Measurements from ENCODE around the gene SARDH. TPM values are rescaled to one million over a fixed set of nuclear protein-coding genes. Genes with fewer than 3 reads are reported as not detected.

SARDH gene
- total RNA-seq, 1 experiment from 2014 or later = 5.3 TPM

DNA sequence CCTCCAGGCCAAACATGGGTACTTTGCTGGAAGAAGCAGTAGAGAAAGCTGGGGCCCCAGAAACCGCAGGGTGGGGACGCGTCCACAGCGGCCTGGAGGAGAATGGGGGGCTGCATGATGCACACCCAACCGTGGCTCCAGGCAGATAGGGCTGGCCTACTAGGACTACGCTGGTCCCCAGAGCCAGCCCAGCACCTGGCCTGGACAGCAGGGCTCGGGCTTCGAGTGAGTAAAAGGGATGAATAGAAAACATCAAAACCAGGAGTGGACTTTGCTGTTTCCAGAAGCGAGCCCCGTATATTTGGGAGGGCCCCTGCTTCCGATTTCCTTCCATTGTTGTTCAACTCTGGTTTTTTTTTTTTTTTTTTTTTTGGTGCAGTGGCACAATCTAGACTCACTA lies 71.3 kb downstream of the SARDH start:
- H4K5ac ChIP-seq (ENCODE audit: insufficient read length, low read depth, low read length) = no peak overlapping the region
- H2BK12ac ChIP-seq (ENCODE audit: insufficient read length, low read depth, low read length) = no peak overlapping the region
- no peak overlapping the region for H3K27ac Mint-ChIP-seq
- peaks cover under 1 to 7% (median 3%) of the 10 kb centered on the region in 3 experiments; a peak in 5 of 7 replicates for H3K36me3 Mint-ChIP-seq (ENCODE audit: insufficient read depth in 1 of 3, low read depth in 3 of 3)
- no peak overlapping the region for H2BK20ac ChIP-seq (ENCODE audit: low read depth, low read length, poor library complexity, severe bottlenecking)
- H2BK5ac ChIP-seq (ENCODE audit: insufficient read length, low read length) = no peak overlapping the region
- no peak overlapping the region for H3K23ac ChIP-seq (ENCODE audit: insufficient read length, low read depth, low read length)
- WGBS (ENCODE audit: extremely low coverage, insufficient read length, low lambda C conversion rate) = no CpG with 5 or more reads among the region's 11 CpGs
- no peak overlapping the region for H4K91ac ChIP-seq (ENCODE audit: insufficient read length, low read depth, low read length)
- H4K8ac ChIP-seq (replicated peaks; ENCODE audit: insufficient read length, low read depth, low read length) = no peak overlapping the region
- no peak overlapping the region for H3K56ac ChIP-seq (ENCODE audit: insufficient read length, low read depth, low read length)
- H3K27me3 Mint-ChIP-seq (ENCODE audit: low read depth) = peaks cover 9% of the 10 kb centered on the region
- no peaks in the 10 kb centered on the region for H3K79me2 ChIP-seq (ENCODE audit: insufficient read depth, low read length)
- DNase-seq = no peak
- no peaks in the 10 kb centered on the region for H3K23me2 ChIP-seq (ENCODE audit: insufficient read length, low read depth, low read length, poor library complexity, severe bottlenecking)
- no peak overlapping the region for H2BK15ac ChIP-seq (ENCODE audit: low read depth, low read length)
- no peak overlapping the region for H3K4me3 Mint-ChIP-seq
- peaks cover 0 to 4% of the 10 kb centered on the region in 2 experiments; a peak in 2 of 5 replicates for H3K9me3 Mint-ChIP-seq
- no peaks in the 10 kb centered on the region for H3K27me3 ChIP-seq (ENCODE audit: insufficient read depth, low read length)
- no peak overlapping the region for H3K14ac ChIP-seq (ENCODE audit: insufficient read depth, low read length)
- H3K9me3 ChIP-seq (ENCODE audit: control insufficient read depth, low read depth, low read length) = no peaks in the 10 kb centered on the region
- H3K4me2 ChIP-seq (ENCODE audit: insufficient read depth, insufficient read length, low read length) = no peak overlapping the region
- no peaks in the 10 kb centered on the region for H4K20me1 ChIP-seq (ENCODE audit: control insufficient read depth, insufficient read depth, insufficient read length)
- H3K4me1 Mint-ChIP-seq = peaks cover 2 to 10% of the 10 kb centered on the region in 2 experiments; a peak in 2 of 4 replicates
- TF ChIP-seq, protein P1, sequence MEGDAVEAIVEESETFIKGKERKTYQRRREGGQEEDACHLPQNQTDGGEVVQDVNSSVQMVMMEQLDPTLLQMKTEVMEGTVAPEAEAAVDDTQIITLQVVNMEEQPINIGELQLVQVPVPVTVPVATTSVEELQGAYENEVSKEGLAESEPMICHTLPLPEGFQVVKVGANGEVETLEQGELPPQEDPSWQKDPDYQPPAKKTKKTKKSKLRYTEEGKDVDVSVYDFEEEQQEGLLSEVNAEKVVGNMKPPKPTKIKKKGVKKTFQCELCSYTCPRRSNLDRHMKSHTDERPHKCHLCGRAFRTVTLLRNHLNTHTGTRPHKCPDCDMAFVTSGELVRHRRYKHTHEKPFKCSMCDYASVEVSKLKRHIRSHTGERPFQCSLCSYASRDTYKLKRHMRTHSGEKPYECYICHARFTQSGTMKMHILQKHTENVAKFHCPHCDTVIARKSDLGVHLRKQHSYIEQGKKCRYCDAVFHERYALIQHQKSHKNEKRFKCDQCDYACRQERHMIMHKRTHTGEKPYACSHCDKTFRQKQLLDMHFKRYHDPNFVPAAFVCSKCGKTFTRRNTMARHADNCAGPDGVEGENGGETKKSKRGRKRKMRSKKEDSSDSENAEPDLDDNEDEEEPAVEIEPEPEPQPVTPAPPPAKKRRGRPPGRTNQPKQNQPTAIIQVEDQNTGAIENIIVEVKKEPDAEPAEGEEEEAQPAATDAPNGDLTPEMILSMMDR (conservative IDR thresholded peaks at IDR 0.05) = no peak
- H3K18ac ChIP-seq (ENCODE audit: insufficient read length, low read depth, low read length) = no peak overlapping the region
- H3K4me1 ChIP-seq (ENCODE audit: insufficient read depth, low read length) = no peaks in the 10 kb centered on the region
- no peaks in the 10 kb centered on the region for H3K79me1 ChIP-seq (ENCODE audit: insufficient read depth, low read depth, low read length, poor library complexity, severe bottlenecking)
- no peak overlapping the region for H2AK5ac ChIP-seq (ENCODE audit: insufficient read length, low read length)
- H3K4ac ChIP-seq (ENCODE audit: low read depth, low read length) = no peak overlapping the region
- H3K9ac ChIP-seq (ENCODE audit: extremely low read depth, insufficient read length, low read length) = no peak overlapping the region
- no peak overlapping the region for H3T11ph ChIP-seq (ENCODE audit: low read length)
- H2AFZ ChIP-seq (ENCODE audit: low read length) = no peak overlapping the region
- H3K27ac ChIP-seq (ENCODE audit: insufficient read length, low read depth, low read length) = no peak overlapping the region
- no peak overlapping the region for H2BK120ac ChIP-seq (ENCODE audit: low read depth, low read length, poor library complexity, severe bottlenecking)

Data from H9 (cell line).